HepG2 (cell line): Measurements from ENCODE around the gene BORCS5. TPM values are rescaled to one million over a fixed set of nuclear protein-coding genes. Genes with fewer than 3 reads are reported as not detected.
A peak's percentile ranks its signal among the peaks of the same experiment; 100 is the strongest.

Source experiments
- ATAC-seq: fragments of 200-7000 bp; cut with Tn5 transposase; 3 replicates; pipeline ENCODE4 v1.9.1; 2020; ENCODE audit warnings: mild to moderate bottlenecking, moderate library complexity
- BruUV-seq: library from RNA; stranded (reverse); fragments of 400-500 nt; replicated peaks from 2 replicates; lab custom pipeline; 2021; lab: Mats Ljungman, UMichigan
- CTCF ChIA-PET: fragments of 300-600 bp; formaldehyde crosslinking; extraction: SDS; loops from one replicate; lab custom pipeline; 2021; ENCODE audit warnings: low total read pairs, inconsistent platforms, low intra/inter-chr PET ratio; lab: Yijun Ruan, JAX
- POLR2A ChIA-PET: fragments of 350-600 bp; sonication (Branson Sonifier 250); formaldehyde crosslinking; loops from one replicate; lab custom pipeline; 2020; ENCODE audit warnings: antibody characterized with exemption, inconsistent platforms; lab: Yijun Ruan, JAX
- DNase-seq: peaks from one replicate; pipeline ENCODE4 v3.0.0-alpha.2; 2015; ENCODE audit warnings: low spot score
- FAIRE-seq: peaks from 3 replicates; lab custom pipeline; 2011; peaks lifted over from hg19 to GRCh38; lab: Jason Lieb, UNC
- H2AFZ ChIP-seq: one replicate; pipeline ENCODE4 v1.6.1; 2011; ENCODE audit warnings: low read length, inconsistent platforms
- H3K27ac ChIP-seq: fragments of 300-600 bp; 3 replicates; pipeline ENCODE4 v1.8.0; 2011; ENCODE audit warnings: mixed run types, mild to moderate bottlenecking, mixed read lengths, low read length, inconsistent platforms; ENCODE audit not compliant: insufficient read depth; ENCODE audit errors: extremely low read length
- H3K27me3 ChIP-seq, 2 experiments: fragments of 200-600 bp in 1 of 2; 2 replicates in 1 of 2; 3 replicates in 1 of 2; pipeline versions ENCODE4 v1.6.0 to v1.8.0; 2011; ENCODE audit warnings: low read length in 2 of 2, mild to moderate bottlenecking in 2 of 2, moderate library complexity in 2 of 2, inconsistent platforms in 1 of 2; ENCODE audit not compliant: insufficient read depth in 2 of 2, control insufficient read depth in 1 of 2
- H3K36me3 ChIP-seq, 2 experiments: fragments of 200-600 bp in 1 of 2; replicated peaks in 1 of 2; 2 replicates in 1 of 2; 3 replicates in 1 of 2; pipeline versions ENCODE4 v1.5.1 to v1.8.0; 2011; ENCODE audit warnings: low read length in 2 of 2, inconsistent platforms in 1 of 2; ENCODE audit not compliant: insufficient read depth in 2 of 2, control insufficient read depth in 1 of 2
- H3K4me1 ChIP-seq: 2 replicates; pipeline ENCODE4 v1.5.1; 2012; ENCODE audit warnings: low read length, inconsistent platforms; ENCODE audit not compliant: insufficient read depth
- H3K4me2 ChIP-seq: 2 replicates; pipeline ENCODE4 v1.6.0; 2011; ENCODE audit warnings: low read depth, low read length, inconsistent platforms
- H3K4me3 ChIP-seq, 3 experiments: fragments of 200-600 bp in 1 of 3; sonication (generic), shearing (Covaris generic) in 1 of 3; replicated peaks in 1 of 3; 2 replicates each; pipeline ENCODE4 v1.5.1; 2011 to 2016; ENCODE audit warnings: low read length in 3 of 3, inconsistent platforms in 2 of 3, low read depth in 2 of 3, mild to moderate bottlenecking in 2 of 3, control low read depth in 1 of 3, mixed read lengths in 1 of 3; ENCODE audit not compliant: insufficient read depth in 1 of 3
- H3K79me2 ChIP-seq: one replicate; pipeline ENCODE4 v1.6.1; 2011; ENCODE audit warnings: low read length, inconsistent platforms; ENCODE audit not compliant: insufficient read depth
- H3K9ac ChIP-seq: 2 replicates; pipeline ENCODE4 v1.6.0; 2011; ENCODE audit warnings: mild to moderate bottlenecking, low read depth, low read length, inconsistent platforms; ENCODE audit not compliant: insufficient read depth
- H3K9me3 ChIP-seq: 2 replicates; pipeline ENCODE4 v1.5.1; 2012; ENCODE audit warnings: mild to moderate bottlenecking, low read length
- H4K20me1 ChIP-seq: 2 replicates; pipeline ENCODE4 v1.6.0; 2011; ENCODE audit warnings: inconsistent platforms, mild to moderate bottlenecking, low read length, moderate library complexity; ENCODE audit not compliant: insufficient read depth
- AGO2 ChIP-seq: fragments of 200-400 bp; formaldehyde crosslinking; optimal IDR thresholded peaks from 2 replicates; pipeline ENCODE3; 2017; ENCODE audit warnings: mild to moderate bottlenecking, low read depth, low read length, moderate library complexity
- HNRNPUL1 ChIP-seq: fragments of 200-400 bp; formaldehyde crosslinking; IDR thresholded peaks from 2 replicates; pipeline ENCODE4 v1.6.1; 2017; ENCODE audit warnings: low read depth, mild to moderate bottlenecking, low read length, moderate library complexity
- PITX1 ChIP-seq: sonication (generic); formaldehyde crosslinking; IDR thresholded peaks from 2 replicates; pipeline ENCODE4 v1.5.1; 2020; ENCODE audit warnings: mild to moderate bottlenecking, missing genetic modification reagents
- RBM22 ChIP-seq: fragments of 200-400 bp; formaldehyde crosslinking; optimal IDR thresholded peaks from 2 replicates; pipeline ENCODE3; 2017; ENCODE audit warnings: mild to moderate bottlenecking, low read length, moderate library complexity
- SMAD3 ChIP-seq: sonication (generic); formaldehyde crosslinking; IDR thresholded peaks from 2 replicates; pipeline ENCODE4 v1.4.0; 2020; ENCODE audit warnings: missing genetic modification reagents
- TP53 ChIP-seq: sonication (generic); formaldehyde crosslinking; conservative IDR thresholded peaks from 2 replicates; pipeline ENCODE4 v1.4.0; 2020; ENCODE audit warnings: missing genetic modification reagents
- XBP1 ChIP-seq: sonication (generic); formaldehyde crosslinking; IDR thresholded peaks from 2 replicates; pipeline ENCODE4 v1.5.0; 2020; ENCODE audit warnings: missing genetic modification reagents
- ZFY ChIP-seq: sonication (generic); formaldehyde crosslinking; IDR thresholded peaks from 2 replicates; pipeline ENCODE4 v1.4.0; 2020; ENCODE audit warnings: missing genetic modification reagents
- ZNF24 ChIP-seq: fragments of 450-650 bp; IDR thresholded peaks from 2 replicates; pipeline ENCODE4 v1.6.1; 2017; ENCODE audit warnings: antibody characterized with exemption, mild to moderate bottlenecking
- ZNF678 ChIP-seq: sonication (generic); formaldehyde crosslinking; IDR thresholded peaks from 2 replicates; pipeline ENCODE4 v1.4.0; 2020; ENCODE audit warnings: mild to moderate bottlenecking, missing genetic modification reagents
- ZNF766 ChIP-seq: sonication (generic); formaldehyde crosslinking; IDR thresholded peaks from 2 replicates; pipeline ENCODE4 v1.5.0; 2020; ENCODE audit warnings: missing genetic modification reagents, borderline replicate concordance
- ZSCAN25 ChIP-seq: sonication (generic); formaldehyde crosslinking; IDR thresholded peaks from 2 replicates; pipeline ENCODE4 v1.8.0; 2022; ENCODE audit warnings: mild to moderate bottlenecking, missing genetic modification reagents
- whole genome bisulfite sequencing: methylation state at CpG from one replicate; pipeline ENCODE4 v1.1.6; 2017; ENCODE audit warnings: low lambda C conversion rate; 5-methylcytosine and 5-hydroxymethylcytosine counted together
- in situ Hi-C: cut with HindIII; loops from 2 replicates; pipeline ENCODE4 v1.10.0; 2017; ENCODE audit warnings: low pct_unique_long_range_greater_than_20kb; ENCODE audit not compliant: extremely low pct_ligation_motif_present
- intact Hi-C: fragments of 100-400 bp; cut with micrococcal nuclease; formaldehyde crosslinking; loops from one replicate; pipeline ENCODE4 v1.10.0; 2022; ENCODE audit not compliant: unreplicated experiment
- polyA plus RNA-seq, 8 experiments: library from polyadenylated mRNA; depleted of rRNA in 3 of 8; stranded (reverse) in 7 of 8; unstranded in 1 of 8; fragments of >200 nt; fragmentation: Illumina TruSeq in 4 of 8; extraction: Trizol in 4 of 8; gene quantifications; 2 replicates each; pipeline versions ENCODE4 v1.2.1 to v1.2.3, GENCODE V29; 2011 to 2016; ENCODE audit warnings: low read depth in 4 of 8, missing spikeins in 1 of 8, mixed read lengths in 1 of 8; ENCODE audit not compliant: insufficient read depth in 1 of 8
- total RNA-seq, 5 experiments: library from RNA; depleted of rRNA; stranded (reverse); fragments of >200 nt; fragmentation: Illumina TruSeq; extraction: Trizol; gene quantifications; 2 replicates each; pipeline ENCODE4 v1.2.3, GENCODE V29; 2016; ENCODE audit warnings: low read depth in 1 of 5
- TF ChIP-seq, protein P1 (sequence below): IDR thresholded peaks from 2 replicates; pipeline ENCODE4 v1.6.1; 2016
- TF ChIP-seq, protein P2 (sequence below), 2 experiments: fragments of 450-650 bp in 1 of 2; sonication (generic) in 1 of 2; formaldehyde crosslinking in 1 of 2; IDR thresholded peaks; 2 replicates each; pipeline versions ENCODE4 v1.6.1 to v1.8.0; 2016 to 2022; ENCODE audit warnings: antibody characterized with exemption in 1 of 2, mild to moderate bottlenecking in 1 of 2, missing genetic modification reagents in 1 of 2

Gene BORCS5
- total and polyA plus RNA-seq, 2 of the 13 experiments (the other 11 are each of a cell fraction or from before 2014, with no cell fraction given) = 3.9 to 4.7 TPM

DNA sequence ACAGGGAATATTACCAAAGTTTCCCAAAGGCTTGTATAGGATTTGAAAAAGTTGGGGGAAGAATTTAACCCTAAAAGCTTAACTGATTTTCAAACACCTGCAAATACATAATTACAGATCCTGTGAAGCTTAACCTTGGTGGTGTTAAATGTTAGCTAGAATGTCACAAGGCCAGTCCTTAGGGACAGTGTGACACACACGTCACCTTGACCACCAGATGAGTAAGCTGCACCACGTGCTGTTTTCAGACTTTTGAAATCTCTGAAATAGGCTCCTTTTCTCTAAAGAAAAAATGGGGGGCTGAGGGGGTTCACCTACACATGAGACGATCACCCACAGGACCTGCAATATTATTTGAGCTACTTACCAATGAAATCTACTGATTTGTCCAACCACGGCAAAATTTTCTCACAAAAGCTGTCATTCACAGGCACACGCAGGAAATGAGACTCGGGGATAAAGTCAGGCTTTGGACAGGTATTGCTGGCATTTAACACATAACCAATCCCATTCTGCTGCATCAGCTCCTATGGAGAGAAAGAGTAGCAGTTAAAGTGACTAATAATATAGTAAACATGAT is 129.9 kb downstream of the BORCS5 start (continued):
- no peak for TF ChIP-seq TP53 (CRISPR knock-in tag)
- TF ChIP-seq SMAD3 (CRISPR knock-in tag) = no peak
- no peak for TF ChIP-seq ZFY (CRISPR knock-in tag)
- TF ChIP-seq, protein P1, sequence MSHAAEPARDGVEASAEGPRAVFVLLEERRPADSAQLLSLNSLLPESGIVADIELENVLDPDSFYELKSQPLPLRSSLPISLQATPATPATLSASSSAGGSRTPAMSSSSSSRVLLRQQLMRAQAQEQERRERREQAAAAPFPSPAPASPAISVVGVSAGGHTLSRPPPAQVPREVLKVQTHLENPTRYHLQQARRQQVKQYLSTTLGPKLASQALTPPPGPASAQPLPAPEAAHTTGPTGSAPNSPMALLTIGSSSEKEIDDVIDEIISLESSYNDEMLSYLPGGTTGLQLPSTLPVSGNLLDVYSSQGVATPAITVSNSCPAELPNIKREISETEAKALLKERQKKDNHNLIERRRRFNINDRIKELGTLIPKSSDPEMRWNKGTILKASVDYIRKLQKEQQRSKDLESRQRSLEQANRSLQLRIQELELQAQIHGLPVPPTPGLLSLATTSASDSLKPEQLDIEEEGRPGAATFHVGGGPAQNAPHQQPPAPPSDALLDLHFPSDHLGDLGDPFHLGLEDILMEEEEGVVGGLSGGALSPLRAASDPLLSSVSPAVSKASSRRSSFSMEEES = peak; percentile 84
- TF ChIP-seq ZNF24 = no peak
- no peak for TF ChIP-seq HNRNPUL1
- TF ChIP-seq, all 625 proteins: peak for 61

DNA sequence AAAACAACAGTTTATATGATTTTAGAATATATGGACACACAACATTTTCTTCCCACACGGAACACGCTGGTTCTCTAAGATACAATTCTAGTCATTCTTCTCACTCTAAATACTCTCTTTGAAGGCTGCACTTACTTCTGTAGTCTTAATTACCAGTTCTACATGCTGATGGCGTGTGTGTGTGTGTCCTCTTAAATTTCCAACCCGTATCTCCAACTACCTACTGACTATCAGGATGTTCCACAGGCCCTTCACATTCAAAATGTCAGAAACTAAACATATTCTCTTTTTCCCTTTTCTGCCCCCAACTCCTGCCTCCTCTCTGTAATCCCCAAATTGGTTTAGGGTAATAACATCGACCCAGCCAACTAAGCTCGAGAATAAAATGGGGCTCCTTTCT is 130.6 kb downstream of the BORCS5 start:
- WGBS = 96% methylated on average over 6 of the region's 6 CpGs
- Histone ChIP-seq H3K27me3 (no peaks in the 10 kb centered on the region), H3K36me3 (peaks cover 11 to 49% of the 10 kb centered on the region in 2 experiments), H4K20me1 (no peaks in the 10 kb centered on the region), H3K4me1 (peaks cover 61% of the 10 kb centered on the region), H3K9ac (no peak overlapping the region), H3K4me3 (no peak overlapping the region), H3K9me3 (no peaks in the 10 kb centered on the region), H3K4me2 (no peak overlapping the region), H3K27ac (peak overlapping the region; percentile 70), H3K79me2 (peaks cover 23% of the 10 kb centered on the region), H2AFZ (no peak overlapping the region)
- FAIRE-seq (no peak), ATAC-seq (no peak), DNase-seq (no peak)
- ChIA-PET POLR2A (interaction anchor here (1.7 to 1.9 kb wide), 3 partner anchors 11 to 84 kb away, joined by 4 to 5 read pairs (median 5); no protein-coding TSS in a partner anchor), CTCF (no interaction called here)
- BruUV-seq = no TSS peak
- intact Hi-C loops = loop anchor here (5.0 kb wide), 1 partner anchor 110 kb away; no protein-coding TSS in a partner anchor
- in situ Hi-C loops = no loop called here
- no peak for TF ChIP-seq ZNF766
- no peak for TF ChIP-seq ZSCAN25
- TF ChIP-seq ZNF678 = no peak
- no peak for TF ChIP-seq PITX1
- peak; percentile 74 for TF ChIP-seq RBM22
- TF ChIP-seq AGO2 = peak; percentile 20
- TF ChIP-seq XBP1 = no peak
- TF ChIP-seq, protein P2, sequence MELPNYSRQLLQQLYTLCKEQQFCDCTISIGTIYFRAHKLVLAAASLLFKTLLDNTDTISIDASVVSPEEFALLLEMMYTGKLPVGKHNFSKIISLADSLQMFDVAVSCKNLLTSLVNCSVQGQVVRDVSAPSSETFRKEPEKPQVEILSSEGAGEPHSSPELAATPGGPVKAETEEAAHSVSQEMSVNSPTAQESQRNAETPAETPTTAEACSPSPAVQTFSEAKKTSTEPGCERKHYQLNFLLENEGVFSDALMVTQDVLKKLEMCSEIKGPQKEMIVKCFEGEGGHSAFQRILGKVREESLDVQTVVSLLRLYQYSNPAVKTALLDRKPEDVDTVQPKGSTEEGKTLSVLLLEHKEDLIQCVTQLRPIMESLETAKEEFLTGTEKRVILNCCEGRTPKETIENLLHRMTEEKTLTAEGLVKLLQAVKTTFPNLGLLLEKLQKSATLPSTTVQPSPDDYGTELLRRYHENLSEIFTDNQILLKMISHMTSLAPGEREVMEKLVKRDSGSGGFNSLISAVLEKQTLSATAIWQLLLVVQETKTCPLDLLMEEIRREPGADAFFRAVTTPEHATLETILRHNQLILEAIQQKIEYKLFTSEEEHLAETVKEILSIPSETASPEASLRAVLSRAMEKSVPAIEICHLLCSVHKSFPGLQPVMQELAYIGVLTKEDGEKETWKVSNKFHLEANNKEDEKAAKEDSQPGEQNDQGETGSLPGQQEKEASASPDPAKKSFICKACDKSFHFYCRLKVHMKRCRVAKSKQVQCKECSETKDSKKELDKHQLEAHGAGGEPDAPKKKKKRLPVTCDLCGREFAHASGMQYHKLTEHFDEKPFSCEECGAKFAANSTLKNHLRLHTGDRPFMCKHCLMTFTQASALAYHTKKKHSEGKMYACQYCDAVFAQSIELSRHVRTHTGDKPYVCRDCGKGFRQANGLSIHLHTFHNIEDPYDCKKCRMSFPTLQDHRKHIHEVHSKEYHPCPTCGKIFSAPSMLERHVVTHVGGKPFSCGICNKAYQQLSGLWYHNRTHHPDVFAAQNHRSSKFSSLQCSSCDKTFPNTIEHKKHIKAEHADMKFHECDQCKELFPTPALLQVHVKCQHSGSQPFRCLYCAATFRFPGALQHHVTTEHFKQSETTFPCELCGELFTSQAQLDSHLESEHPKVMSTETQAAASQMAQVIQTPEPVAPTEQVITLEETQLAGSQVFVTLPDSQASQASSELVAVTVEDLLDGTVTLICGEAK (IDR thresholded peaks at IDR 0.05) = no peak
- TF ChIP-seq, protein P2 (CRISPR knock-in tag; IDR thresholded peaks at IDR 0.05) = no peak
